Thyroid gland (tissue), 4 donors: Measurements from ENCODE around the gene ATP5MG. TPM values are rescaled to one million over a fixed set of nuclear protein-coding genes. Genes with fewer than 3 reads are reported as not detected.
A peak's percentile ranks its signal among the peaks of the same experiment; 100 is the strongest.
"Not testable (repeated sequence)": the region's sequence is repeated elsewhere in the genome, so short reads cannot be mapped to it uniquely, and the experiment has no call there.

Experiments used
- DNase-seq, 2 donors: peaks; one replicate each; pipeline ENCODE4 v3.0.0-alpha.2; 2019
- H3K27ac ChIP-seq, 3 donors: fragments of 200-600 bp; sonication (generic); 1 replicate in 2 of 3; 2 replicates in 1 of 3; pipeline ENCODE4 v1.5.1; 2016 to 2019; ENCODE audit warnings: mild to moderate bottlenecking in 1 of 3, moderate library complexity in 1 of 3
- H3K27me3 ChIP-seq: fragments of 200-600 bp; sonication (generic); one replicate; pipeline ENCODE4 v1.5.1; 2019
- H3K36me3 ChIP-seq, 2 donors: fragments of 200-600 bp; sonication (generic); one replicate each; pipeline ENCODE4 v1.5.1; 2016 to 2019
- H3K4me1 ChIP-seq, 2 donors: fragments of 200-600 bp; sonication (generic); one replicate each; pipeline ENCODE4 v1.5.1; 2017 to 2019
- H3K4me3 ChIP-seq, 3 donors: fragments of 200-600 bp; sonication (generic); replicated peaks in 1 of 3; 1 replicate in 2 of 3; 2 replicates in 1 of 3; pipeline ENCODE4 v1.5.1; 2016; ENCODE audit warnings: mild to moderate bottlenecking in 1 of 3
- H3K9me3 ChIP-seq: fragments of 200-600 bp; sonication (generic); one replicate; pipeline ENCODE4 v1.5.1; 2017
- CTCF ChIP-seq, 6 experiments: fragments of 200-600 bp in 3 of 6; fragments of 450-650 bp in 3 of 6; sonication (generic) in 3 of 6; IDR thresholded peaks; one replicate each; pipeline ENCODE4 v1.5.1; 2016 to 2019; ENCODE audit warnings: antibody characterized with exemption in 6 of 6, mild to moderate bottlenecking in 2 of 6, inconsistent platforms in 1 of 6, moderate library complexity in 1 of 6
- POLR2A ChIP-seq, 2 donors: fragments of 450-650 bp; IDR thresholded peaks; one replicate each; pipeline ENCODE4 v1.6.1; 2017; ENCODE audit warnings: antibody characterized with exemption in 2 of 2, mild to moderate bottlenecking in 2 of 2, moderate library complexity in 1 of 2
- WGBS, 2 donors: methylation state at CpG; one replicate each; pipeline ENCODE4 v1.1.5; 2017; 5-methylcytosine and 5-hydroxymethylcytosine counted together
- intact Hi-C: fragments of 100-400 bp; cut with DNase I; formaldehyde crosslinking; loops from one replicate; pipeline ENCODE4 v1.15.1; 2023
- total RNA-seq, 4 donors: library from RNA; depleted of rRNA; stranded (reverse); fragments of >200 nt; gene quantifications; one replicate each; pipeline ENCODE4 v1.2.3, GENCODE V29; 2016

The ATP5MG gene
- total RNA-seq, 4 donors from 2014 or later: 63.9 to 716 (median 170) TPM

- WGBS, 2 donors: 3 to 4% methylated on average over 22 of the region's 22 CpGs
- H3K4me1 ChIP-seq: peaks cover 17 to 18% of the 10 kb centered on the region in 2 donors
- intact Hi-C loops: loop anchor here (2.0 kb wide), 1 partner anchor 35 kb away; the partner anchor contains the start of gene KMT2A
Observed at GRCh38 chr11:118401880-118402590, 629 bp downstream of the ATP5MG start.

GRCh38 chr11:118402594-118402993 is 1.2 kb downstream of the ATP5MG start:
- H3K4me3 ChIP-seq: peak overlapping the region; percentile 7 to 71 (median 59)
- H3K9me3 ChIP-seq, DNase-seq, H3K27me3 ChIP-seq, intact Hi-C loops, H3K36me3 ChIP-seq: not testable (repeated sequence)
- H3K27ac ChIP-seq: peak overlapping the region in 1 of 3 donors; percentile 93
- peaks cover 17 to 19% of the 10 kb centered on the region in 2 donors for H3K4me1 ChIP-seq
- 85 to 87% methylated on average over 7 of the region's 7 CpGs for WGBS, 2 donors

More at GRCh38 chr11:118401880-118402590, 629 bp downstream of the ATP5MG start:
- Histone ChIP-seq H3K9me3 (no peaks in the 10 kb centered on the region), H3K4me3 (peak overlapping the region; percentile 59 to 90 (median 71)), H3K36me3 (peaks cover 0 to 3% of the 10 kb centered on the region in 2 donors), H3K27me3 (no peaks in the 10 kb centered on the region), H3K27ac (peak overlapping the region; percentile 88 to 93 (median 90))
- TF ChIP-seq CTCF (IDR thresholded peaks at IDR 0.05) (no peak), POLR2A (IDR thresholded peaks at IDR 0.05) (no peak)
- no peak for DNase-seq

GRCh38 chr11:118406599-118407166 is 5.3 kb downstream of the ATP5MG start:
- H3K4me3 ChIP-seq: no peak overlapping the region
- H3K27me3 ChIP-seq: no peaks in the 10 kb centered on the region
- intact Hi-C loops: no loop called here
- H3K27ac ChIP-seq: no peak overlapping the region
- TF ChIP-seq CTCF (IDR thresholded peaks at IDR 0.05): no peak
- TF ChIP-seq POLR2A (IDR thresholded peaks at IDR 0.05): no peak
- peaks cover 6 to 16% of the 10 kb centered on the region in 2 donors for H3K36me3 ChIP-seq
- WGBS, 2 donors: 30 to 35% methylated on average over 7 of the region's 7 CpGs
- no peaks in the 10 kb centered on the region for H3K9me3 ChIP-seq
- peaks cover 26 to 34% of the 10 kb centered on the region in 2 donors for H3K4me1 ChIP-seq
- peak; percentile 68 to 69 for DNase-seq

- DNase-seq: peak; percentile 56 to 64
- Histone ChIP-seq H3K4me3 (no peak overlapping the region), H3K36me3 (peaks cover 6 to 16% of the 10 kb centered on the region in 2 donors), H3K27me3 (no peaks in the 10 kb centered on the region), H3K4me1 (peaks cover 13 to 21% of the 10 kb centered on the region in 2 donors), H3K9me3 (no peaks in the 10 kb centered on the region), H3K27ac (peak overlapping the region in 1 of 3 donors; percentile 36)
- TF ChIP-seq POLR2A (IDR thresholded peaks at IDR 0.05) (no peak), CTCF (IDR thresholded peaks at IDR 0.05) (no peak)
- 38 to 53% methylated on average over 7 of the region's 7 CpGs for WGBS, 2 donors
- intact Hi-C loops: no loop called here
Observed at GRCh38 chr11:118410055-118410745, 8.8 kb downstream of the ATP5MG start.

GRCh38 chr11:118411530-118411929 is 10.1 kb downstream of the ATP5MG start:
- Histone ChIP-seq H3K36me3 (peaks cover 6 to 13% of the 10 kb centered on the region in 2 donors), H3K27ac (no peak overlapping the region), H3K4me3 (no peak overlapping the region), H3K4me1 (peaks cover 13 to 21% of the 10 kb centered on the region in 2 donors), H3K9me3 (no peaks in the 10 kb centered on the region), H3K27me3 (no peaks in the 10 kb centered on the region)
- no peak for DNase-seq
- TF ChIP-seq CTCF (IDR thresholded peaks at IDR 0.05): no peak
- no peak for TF ChIP-seq POLR2A (IDR thresholded peaks at IDR 0.05)
- intact Hi-C loops: no loop called here
- WGBS, 2 donors: 92 to 98% methylated on average over 4 of the region's 4 CpGs
